Measurements from ENCODE around the gene HOMER2.

HOMER2 gene

DNA sequence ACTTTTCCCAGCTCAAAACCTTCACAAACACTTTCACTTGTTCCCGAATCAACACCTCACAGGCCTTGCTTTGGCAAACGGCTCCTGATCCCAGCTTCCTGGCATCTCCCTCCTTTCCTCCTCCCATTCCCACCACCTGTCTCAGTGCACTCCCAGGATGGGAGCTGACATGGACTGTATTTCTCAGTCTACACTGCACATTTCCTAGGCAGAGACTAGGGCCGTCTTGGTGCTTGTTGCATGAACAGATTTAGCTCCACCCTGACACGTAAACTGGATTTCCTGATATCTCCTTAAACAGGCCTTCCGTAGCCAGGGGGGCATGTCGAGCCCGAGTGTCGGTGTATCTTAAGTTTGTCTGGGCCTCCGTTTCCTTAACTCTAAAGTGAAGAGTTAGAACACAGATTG is 143.9 kb downstream of the HOMER2 start (continued):
- TF ChIP-seq TCF7L2 (IDR thresholded peaks at IDR 0.05; ENCODE audit: borderline replicate concordance, low read depth, low read length): no peak
- TF ChIP-seq, protein P1, sequence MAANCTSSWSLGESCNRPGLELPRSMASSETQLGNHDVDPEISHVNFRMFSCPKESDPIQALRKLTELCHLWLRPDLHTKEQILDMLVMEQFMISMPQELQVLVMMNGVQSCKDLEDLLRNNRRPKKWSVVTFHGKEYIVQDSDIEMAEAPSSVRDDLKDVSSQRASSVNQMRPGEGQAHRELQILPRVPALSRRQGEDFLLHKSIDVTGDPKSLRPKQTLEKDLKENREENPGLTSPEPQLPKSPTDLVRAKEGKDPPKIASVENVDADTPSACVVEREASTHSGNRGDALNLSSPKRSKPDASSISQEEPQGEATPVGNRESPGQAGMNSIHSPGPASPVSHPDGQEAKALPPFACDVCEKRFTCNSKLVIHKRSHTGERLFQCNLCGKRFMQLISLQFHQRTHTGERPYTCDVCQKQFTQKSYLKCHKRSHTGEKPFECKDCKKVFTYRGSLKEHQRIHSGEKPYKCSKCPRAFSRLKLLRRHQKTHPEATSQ (tag by site-specific recombination; IDR thresholded peaks at IDR 0.05): no peak
- TF ChIP-seq, protein P2, sequence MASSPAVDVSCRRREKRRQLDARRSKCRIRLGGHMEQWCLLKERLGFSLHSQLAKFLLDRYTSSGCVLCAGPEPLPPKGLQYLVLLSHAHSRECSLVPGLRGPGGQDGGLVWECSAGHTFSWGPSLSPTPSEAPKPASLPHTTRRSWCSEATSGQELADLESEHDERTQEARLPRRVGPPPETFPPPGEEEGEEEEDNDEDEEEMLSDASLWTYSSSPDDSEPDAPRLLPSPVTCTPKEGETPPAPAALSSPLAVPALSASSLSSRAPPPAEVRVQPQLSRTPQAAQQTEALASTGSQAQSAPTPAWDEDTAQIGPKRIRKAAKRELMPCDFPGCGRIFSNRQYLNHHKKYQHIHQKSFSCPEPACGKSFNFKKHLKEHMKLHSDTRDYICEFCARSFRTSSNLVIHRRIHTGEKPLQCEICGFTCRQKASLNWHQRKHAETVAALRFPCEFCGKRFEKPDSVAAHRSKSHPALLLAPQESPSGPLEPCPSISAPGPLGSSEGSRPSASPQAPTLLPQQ (tag by site-specific recombination; IDR thresholded peaks at IDR 0.05): peak; percentile 59
- no peak for TF ChIP-seq ZNF426 (tag by site-specific recombination; IDR thresholded peaks at IDR 0.05)
- no peak for TF ChIP-seq ZNF623 (tag by site-specific recombination; IDR thresholded peaks at IDR 0.05)
- TF ChIP-seq ZNF433 (tag by site-specific recombination; IDR thresholded peaks at IDR 0.05; ENCODE audit: low read depth): no peak
- TF ChIP-seq, protein P3, sequence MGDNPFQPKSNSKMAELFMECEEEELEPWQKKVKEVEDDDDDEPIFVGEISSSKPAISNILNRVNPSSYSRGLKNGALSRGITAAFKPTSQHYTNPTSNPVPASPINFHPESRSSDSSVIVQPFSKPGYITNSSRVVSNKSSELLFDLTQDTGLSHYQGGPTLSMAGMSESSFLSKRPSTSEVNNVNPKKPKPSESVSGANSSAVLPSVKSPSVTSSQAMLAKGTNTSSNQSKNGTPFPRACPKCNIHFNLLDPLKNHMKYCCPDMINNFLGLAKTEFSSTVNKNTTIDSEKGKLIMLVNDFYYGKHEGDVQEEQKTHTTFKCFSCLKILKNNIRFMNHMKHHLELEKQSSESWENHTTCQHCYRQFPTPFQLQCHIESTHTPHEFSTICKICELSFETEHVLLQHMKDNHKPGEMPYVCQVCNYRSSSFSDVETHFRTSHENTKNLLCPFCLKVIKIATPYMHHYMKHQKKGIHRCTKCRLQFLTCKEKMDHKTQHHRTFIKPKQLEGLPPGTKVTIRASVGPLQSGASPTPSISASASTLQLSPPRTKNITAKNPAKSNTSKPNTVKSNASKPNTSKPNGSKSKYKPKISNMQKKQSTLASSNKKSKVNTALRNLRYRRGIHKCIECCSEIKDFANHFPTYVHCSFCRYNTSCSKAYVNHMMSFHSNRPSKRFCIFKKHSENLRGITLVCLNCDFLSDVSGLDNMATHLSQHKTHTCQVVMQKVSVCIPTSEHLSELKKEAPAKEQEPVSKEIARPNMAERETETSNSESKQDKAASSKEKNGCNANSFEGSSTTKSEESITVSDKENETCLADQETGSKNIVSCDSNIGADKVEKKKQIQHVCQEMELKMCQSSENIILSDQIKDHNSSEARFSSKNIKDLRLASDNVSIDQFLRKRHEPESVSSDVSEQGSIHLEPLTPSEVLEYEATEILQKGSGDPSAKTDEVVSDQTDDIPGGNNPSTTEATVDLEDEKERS (tag by site-specific recombination; IDR thresholded peaks at IDR 0.05): no peak
- no peak for TF ChIP-seq ZNF549 (tag by site-specific recombination; IDR thresholded peaks at IDR 0.05)
- TF ChIP-seq ZNF707 (tag by site-specific recombination; IDR thresholded peaks at IDR 0.05): no peak
- TF ChIP-seq, protein P4, sequence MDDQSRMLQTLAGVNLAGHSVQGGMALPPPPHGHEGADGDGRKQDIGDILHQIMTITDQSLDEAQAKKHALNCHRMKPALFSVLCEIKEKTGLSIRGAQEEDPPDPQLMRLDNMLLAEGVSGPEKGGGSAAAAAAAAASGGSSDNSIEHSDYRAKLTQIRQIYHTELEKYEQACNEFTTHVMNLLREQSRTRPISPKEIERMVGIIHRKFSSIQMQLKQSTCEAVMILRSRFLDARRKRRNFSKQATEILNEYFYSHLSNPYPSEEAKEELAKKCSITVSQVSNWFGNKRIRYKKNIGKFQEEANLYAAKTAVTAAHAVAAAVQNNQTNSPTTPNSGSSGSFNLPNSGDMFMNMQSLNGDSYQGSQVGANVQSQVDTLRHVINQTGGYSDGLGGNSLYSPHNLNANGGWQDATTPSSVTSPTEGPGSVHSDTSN (CRISPR knock-in tag; IDR thresholded peaks at IDR 0.05): no peak
- no peak for TF ChIP-seq GLI4 (tag by site-specific recombination; IDR thresholded peaks at IDR 0.05)
- TF ChIP-seq ZNF366 (tag by site-specific recombination; conservative IDR thresholded peaks at IDR 0.05): no peak; the same call in 1 of the 2 replicates
- no peak for TF ChIP-seq ZNF473 (tag by site-specific recombination; IDR thresholded peaks at IDR 0.05)
- TF ChIP-seq, protein P5, sequence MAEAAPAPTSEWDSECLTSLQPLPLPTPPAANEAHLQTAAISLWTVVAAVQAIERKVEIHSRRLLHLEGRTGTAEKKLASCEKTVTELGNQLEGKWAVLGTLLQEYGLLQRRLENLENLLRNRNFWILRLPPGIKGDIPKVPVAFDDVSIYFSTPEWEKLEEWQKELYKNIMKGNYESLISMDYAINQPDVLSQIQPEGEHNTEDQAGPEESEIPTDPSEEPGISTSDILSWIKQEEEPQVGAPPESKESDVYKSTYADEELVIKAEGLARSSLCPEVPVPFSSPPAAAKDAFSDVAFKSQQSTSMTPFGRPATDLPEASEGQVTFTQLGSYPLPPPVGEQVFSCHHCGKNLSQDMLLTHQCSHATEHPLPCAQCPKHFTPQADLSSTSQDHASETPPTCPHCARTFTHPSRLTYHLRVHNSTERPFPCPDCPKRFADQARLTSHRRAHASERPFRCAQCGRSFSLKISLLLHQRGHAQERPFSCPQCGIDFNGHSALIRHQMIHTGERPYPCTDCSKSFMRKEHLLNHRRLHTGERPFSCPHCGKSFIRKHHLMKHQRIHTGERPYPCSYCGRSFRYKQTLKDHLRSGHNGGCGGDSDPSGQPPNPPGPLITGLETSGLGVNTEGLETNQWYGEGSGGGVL (tag by site-specific recombination; IDR thresholded peaks at IDR 0.05): no peak
- TF ChIP-seq SP7 (tag by site-specific recombination; IDR thresholded peaks at IDR 0.05): no peak; the same call in 1 of the 2 replicates
- no peak for TF ChIP-seq KLF10 (tag by site-specific recombination; IDR thresholded peaks at IDR 0.05)
- no peak; the same call in 1 of the 2 replicates for TF ChIP-seq ZNF24 (tag by site-specific recombination; IDR thresholded peaks at IDR 0.05)
- no peak for TF ChIP-seq ZNF10 (tag by site-specific recombination; IDR thresholded peaks at IDR 0.05)
- TF ChIP-seq ZNF112 (tag by site-specific recombination; IDR thresholded peaks at IDR 0.05): no peak
- no peak for TF ChIP-seq ZNF416 (tag by site-specific recombination; IDR thresholded peaks at IDR 0.05)
- TF ChIP-seq PRDM1 (tag by site-specific recombination; IDR thresholded peaks at IDR 0.05): peak; percentile 88
- TF ChIP-seq ZNF596 (tag by site-specific recombination; IDR thresholded peaks at IDR 0.05): no peak
- no peak for TF ChIP-seq ZNF394 (tag by site-specific recombination; IDR thresholded peaks at IDR 0.05; ENCODE audit: borderline replicate concordance)
- TF ChIP-seq ZEB2 (tag by site-specific recombination; IDR thresholded peaks at IDR 0.05): no peak
- TF ChIP-seq REPIN1 (tag by site-specific recombination; IDR thresholded peaks at IDR 0.05; ENCODE audit: low read depth): no peak
- TF ChIP-seq, protein P6, sequence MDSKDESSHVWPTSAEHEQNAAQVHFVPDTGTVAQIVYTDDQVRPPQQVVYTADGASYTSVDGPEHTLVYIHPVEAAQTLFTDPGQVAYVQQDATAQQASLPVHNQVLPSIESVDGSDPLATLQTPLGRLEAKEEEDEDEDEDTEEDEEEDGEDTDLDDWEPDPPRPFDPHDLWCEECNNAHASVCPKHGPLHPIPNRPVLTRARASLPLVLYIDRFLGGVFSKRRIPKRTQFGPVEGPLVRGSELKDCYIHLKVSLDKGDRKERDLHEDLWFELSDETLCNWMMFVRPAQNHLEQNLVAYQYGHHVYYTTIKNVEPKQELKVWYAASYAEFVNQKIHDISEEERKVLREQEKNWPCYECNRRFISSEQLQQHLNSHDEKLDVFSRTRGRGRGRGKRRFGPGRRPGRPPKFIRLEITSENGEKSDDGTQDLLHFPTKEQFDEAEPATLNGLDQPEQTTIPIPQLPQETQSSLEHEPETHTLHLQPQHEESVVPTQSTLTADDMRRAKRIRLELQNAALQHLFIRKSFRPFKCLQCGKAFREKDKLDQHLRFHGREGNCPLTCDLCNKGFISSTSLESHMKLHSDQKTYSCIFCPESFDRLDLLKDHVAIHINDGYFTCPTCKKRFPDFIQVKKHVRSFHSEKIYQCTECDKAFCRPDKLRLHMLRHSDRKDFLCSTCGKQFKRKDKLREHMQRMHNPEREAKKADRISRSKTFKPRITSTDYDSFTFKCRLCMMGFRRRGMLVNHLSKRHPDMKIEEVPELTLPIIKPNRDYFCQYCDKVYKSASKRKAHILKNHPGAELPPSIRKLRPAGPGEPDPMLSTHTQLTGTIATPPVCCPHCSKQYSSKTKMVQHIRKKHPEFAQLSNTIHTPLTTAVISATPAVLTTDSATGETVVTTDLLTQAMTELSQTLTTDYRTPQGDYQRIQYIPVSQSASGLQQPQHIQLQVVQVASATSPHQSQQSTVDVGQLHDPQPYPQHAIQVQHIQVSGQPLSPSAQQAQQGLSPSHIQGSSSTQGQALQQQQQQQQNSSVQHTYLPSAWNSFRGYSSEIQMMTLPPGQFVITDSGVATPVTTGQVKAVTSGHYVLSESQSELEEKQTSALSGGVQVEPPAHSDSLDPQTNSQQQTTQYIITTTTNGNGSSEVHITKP (tag by site-specific recombination; IDR thresholded peaks at IDR 0.05): no peak
- no peak for TF ChIP-seq ZNF621 (tag by site-specific recombination; IDR thresholded peaks at IDR 0.05)
- peak; percentile 91 for TF ChIP-seq ZBTB17 (tag by site-specific recombination; IDR thresholded peaks at IDR 0.05)
- no peak for TF ChIP-seq ZNF354C (tag by site-specific recombination; IDR thresholded peaks at IDR 0.05; ENCODE audit: borderline replicate concordance, low read depth)

Data from HEK293 (cell line).